ENCODE results near the gene MITF.

The MITF gene

DNA sequence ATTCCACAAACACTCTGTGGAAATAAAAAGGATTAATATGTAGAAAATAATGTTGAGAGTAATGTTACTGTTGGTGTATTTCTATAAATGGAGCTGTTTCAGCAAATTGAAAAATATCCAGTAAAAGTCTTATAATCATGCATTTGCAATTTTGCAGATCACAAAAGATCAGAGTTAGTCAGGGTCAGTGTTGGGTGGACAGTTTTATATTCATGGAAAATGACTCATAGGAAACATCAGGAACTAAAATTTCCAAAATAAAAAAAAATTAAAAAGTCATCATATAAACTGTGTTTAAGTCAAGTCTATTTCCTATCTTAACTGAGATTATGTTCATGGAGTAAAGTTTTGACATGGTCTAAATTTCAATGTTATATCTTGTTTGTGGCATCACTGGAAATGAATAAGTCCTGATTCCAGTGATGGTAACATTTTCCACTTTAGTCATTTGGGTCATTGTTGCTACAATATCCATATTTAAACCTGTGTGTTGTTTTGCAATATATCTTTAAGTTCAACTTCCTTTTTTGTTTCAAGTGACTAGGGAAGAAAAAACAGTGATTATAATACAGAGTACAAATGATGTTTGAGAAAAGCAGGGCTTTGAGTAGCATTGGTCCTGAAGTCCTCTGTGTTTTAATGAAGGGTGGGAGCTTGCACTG is 37.8 kb downstream of the MITF start:
- Histone ChIP-seq H3K4me3 (ENCODE audit: low read length) (no peak overlapping the region), H3K36me3 (ENCODE audit: control insufficient read depth, low read length) (no peaks in the 10 kb centered on the region), H4K20me1 (ENCODE audit: control insufficient read depth, insufficient read depth, low read depth, low read length) (no peaks in the 10 kb centered on the region), H3K9me3 (ENCODE audit: control insufficient read depth, insufficient read depth, low read length) (no peaks in the 10 kb centered on the region), H3F3A (ENCODE audit: control insufficient read depth, insufficient read depth) (no peaks in the 10 kb centered on the region), H3K27me3 (ENCODE audit: control insufficient read depth, low read length) (no peaks in the 10 kb centered on the region), H3K79me2 (ENCODE audit: control insufficient read depth, low read length) (no peaks in the 10 kb centered on the region), H3K4me2 (ENCODE audit: low read length) (no peak overlapping the region), H3K4me1 (ENCODE audit: control insufficient read depth, low read length) (no peaks in the 10 kb centered on the region), H3K27ac (ENCODE audit: low read depth, low read length) (no peak overlapping the region), H3K9me2 (replicated peaks; ENCODE audit: control insufficient read depth, low read length) (no peaks in the 10 kb centered on the region)
- TF ChIP-seq EZH2phosphoT487 (IDR thresholded peaks at IDR 0.05; ENCODE audit: borderline replicate concordance, low read length): no peak
- TF ChIP-seq, protein P1, sequence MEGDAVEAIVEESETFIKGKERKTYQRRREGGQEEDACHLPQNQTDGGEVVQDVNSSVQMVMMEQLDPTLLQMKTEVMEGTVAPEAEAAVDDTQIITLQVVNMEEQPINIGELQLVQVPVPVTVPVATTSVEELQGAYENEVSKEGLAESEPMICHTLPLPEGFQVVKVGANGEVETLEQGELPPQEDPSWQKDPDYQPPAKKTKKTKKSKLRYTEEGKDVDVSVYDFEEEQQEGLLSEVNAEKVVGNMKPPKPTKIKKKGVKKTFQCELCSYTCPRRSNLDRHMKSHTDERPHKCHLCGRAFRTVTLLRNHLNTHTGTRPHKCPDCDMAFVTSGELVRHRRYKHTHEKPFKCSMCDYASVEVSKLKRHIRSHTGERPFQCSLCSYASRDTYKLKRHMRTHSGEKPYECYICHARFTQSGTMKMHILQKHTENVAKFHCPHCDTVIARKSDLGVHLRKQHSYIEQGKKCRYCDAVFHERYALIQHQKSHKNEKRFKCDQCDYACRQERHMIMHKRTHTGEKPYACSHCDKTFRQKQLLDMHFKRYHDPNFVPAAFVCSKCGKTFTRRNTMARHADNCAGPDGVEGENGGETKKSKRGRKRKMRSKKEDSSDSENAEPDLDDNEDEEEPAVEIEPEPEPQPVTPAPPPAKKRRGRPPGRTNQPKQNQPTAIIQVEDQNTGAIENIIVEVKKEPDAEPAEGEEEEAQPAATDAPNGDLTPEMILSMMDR (IDR thresholded peaks at IDR 0.05; ENCODE audit: low read depth, low read length, poor library complexity, severe bottlenecking): no peak

GRCh38 chr3:69777582-69777967 is 38.3 kb downstream of the MITF start:
- H3K4me3 ChIP-seq (ENCODE audit: low read length): no peak overlapping the region
- no peaks in the 10 kb centered on the region for H3F3A ChIP-seq (ENCODE audit: control insufficient read depth, insufficient read depth)
- no peaks in the 10 kb centered on the region for H3K9me3 ChIP-seq (ENCODE audit: control insufficient read depth, insufficient read depth, low read length)
- H3K79me2 ChIP-seq (ENCODE audit: control insufficient read depth, low read length): no peaks in the 10 kb centered on the region
- TF ChIP-seq EZH2phosphoT487 (IDR thresholded peaks at IDR 0.05; ENCODE audit: borderline replicate concordance, low read length): no peak
- TF ChIP-seq, protein P1 (IDR thresholded peaks at IDR 0.05; ENCODE audit: low read depth, low read length, poor library complexity, severe bottlenecking): no peak
- H3K9me2 ChIP-seq (replicated peaks; ENCODE audit: control insufficient read depth, low read length): no peaks in the 10 kb centered on the region
- no peaks in the 10 kb centered on the region for H3K4me1 ChIP-seq (ENCODE audit: control insufficient read depth, low read length)
- H4K20me1 ChIP-seq (ENCODE audit: control insufficient read depth, insufficient read depth, low read depth, low read length): no peaks in the 10 kb centered on the region
- no peaks in the 10 kb centered on the region for H3K36me3 ChIP-seq (ENCODE audit: control insufficient read depth, low read length)
- H3K27me3 ChIP-seq (ENCODE audit: control insufficient read depth, low read length): no peaks in the 10 kb centered on the region
- H3K27ac ChIP-seq (ENCODE audit: low read depth, low read length): no peak overlapping the region
- no peak overlapping the region for H3K4me2 ChIP-seq (ENCODE audit: low read length)

DNA sequence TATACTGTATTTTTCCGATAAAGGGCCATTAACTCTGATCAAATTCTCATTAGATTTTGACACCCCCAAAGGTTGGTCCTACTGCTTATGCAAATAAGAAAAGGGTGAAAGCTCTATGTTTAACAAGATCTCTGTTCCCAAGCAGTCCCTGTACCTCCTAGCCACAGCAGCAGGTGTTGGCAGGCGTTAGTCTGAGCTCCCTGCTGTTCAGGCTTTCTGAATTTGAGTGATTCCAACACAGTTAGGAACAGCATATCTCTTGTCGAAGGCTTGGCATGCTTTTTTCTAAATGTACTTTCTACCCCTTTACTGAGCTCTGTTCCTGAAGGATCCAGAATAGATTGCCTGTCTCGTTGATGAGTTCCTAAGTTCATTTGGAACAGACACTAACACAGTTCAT is 42.3 kb downstream of the MITF start:
- H3K9me3 ChIP-seq (ENCODE audit: control insufficient read depth, insufficient read depth, low read length): no peaks in the 10 kb centered on the region
- H3K27me3 ChIP-seq (ENCODE audit: control insufficient read depth, low read length): no peaks in the 10 kb centered on the region
- H3K4me1 ChIP-seq (ENCODE audit: control insufficient read depth, low read length): no peaks in the 10 kb centered on the region
- no peak overlapping the region for H3K27ac ChIP-seq (ENCODE audit: low read depth, low read length)
- TF ChIP-seq EZH2phosphoT487 (IDR thresholded peaks at IDR 0.05; ENCODE audit: borderline replicate concordance, low read length): no peak
- TF ChIP-seq, protein P1 (IDR thresholded peaks at IDR 0.05; ENCODE audit: low read depth, low read length, poor library complexity, severe bottlenecking): no peak
- H3K4me3 ChIP-seq (ENCODE audit: low read length): no peak overlapping the region
- H4K20me1 ChIP-seq (ENCODE audit: control insufficient read depth, insufficient read depth, low read depth, low read length): no peaks in the 10 kb centered on the region
- H3K36me3 ChIP-seq (ENCODE audit: control insufficient read depth, low read length): no peaks in the 10 kb centered on the region
- no peaks in the 10 kb centered on the region for H3K79me2 ChIP-seq (ENCODE audit: control insufficient read depth, low read length)
- H3F3A ChIP-seq (ENCODE audit: control insufficient read depth, insufficient read depth): no peaks in the 10 kb centered on the region
- H3K9me2 ChIP-seq (replicated peaks; ENCODE audit: control insufficient read depth, low read length): no peaks in the 10 kb centered on the region
- H3K4me2 ChIP-seq (ENCODE audit: low read length): no peak overlapping the region
